HG03097 (cell line): ENCODE measurements around the gene KIF16B.

Experiments used
- ATAC-seq: cut with Tn5 transposase; IDR thresholded peaks from one replicate; pipeline ENCODE4 v1.9.1; 2021; ENCODE audit not compliant: unreplicated experiment, low FRiP score

The KIF16B gene

GRCh38 chr20:16368645-16369292, 204.5 kb downstream of the KIF16B start:
- ATAC-seq = no peak

DNA sequence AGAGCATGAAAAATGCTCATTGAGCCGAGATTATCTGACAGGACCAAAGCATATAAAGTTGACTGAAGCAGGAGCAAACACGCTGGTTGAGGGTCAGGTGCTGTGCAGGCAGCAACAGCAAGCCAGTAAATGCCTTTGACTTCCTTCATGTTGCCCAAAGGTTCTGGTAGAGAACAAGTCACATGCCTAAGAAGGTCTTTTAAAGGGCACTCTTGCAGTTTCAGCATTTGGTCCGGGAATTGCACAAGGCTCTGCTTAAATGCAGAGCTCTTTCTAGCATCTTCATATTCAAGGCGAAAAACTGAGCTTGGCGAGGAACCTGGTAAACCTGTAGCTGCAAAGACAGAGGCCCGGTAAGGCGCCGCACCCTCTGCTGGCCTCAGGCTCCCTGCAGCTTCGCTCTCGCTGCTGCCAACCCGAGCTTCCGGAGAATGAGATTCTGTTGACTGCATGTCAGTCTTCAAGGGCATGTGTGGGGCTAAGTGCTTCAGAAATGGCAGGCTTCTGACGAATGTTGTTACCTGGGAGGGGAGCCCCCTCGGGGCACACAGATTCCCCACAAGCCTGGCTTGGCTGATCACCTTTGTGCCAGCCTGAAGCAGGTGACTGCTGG, 205.2 kb downstream of the KIF16B start:
- no peak for ATAC-seq

DNA sequence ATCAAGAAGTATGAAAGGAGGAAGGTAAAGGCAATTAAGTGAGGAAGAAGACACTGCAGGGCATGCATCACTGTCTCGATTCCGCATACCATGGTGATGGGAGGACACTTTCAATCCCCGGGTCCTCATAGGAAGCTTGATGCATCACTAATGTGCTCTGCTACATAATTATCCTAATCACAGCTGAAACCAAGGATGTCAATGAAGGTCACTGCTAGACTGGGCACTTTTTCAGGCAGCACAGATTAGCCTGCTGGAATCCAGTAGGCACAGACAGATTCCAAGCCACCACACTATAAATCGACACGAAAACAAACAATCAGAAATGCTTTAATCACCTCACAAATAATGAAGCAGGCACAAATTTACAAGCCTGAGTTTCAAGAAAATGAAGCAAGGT, 206.7 kb downstream of the KIF16B start:
- no peak for ATAC-seq

DNA sequence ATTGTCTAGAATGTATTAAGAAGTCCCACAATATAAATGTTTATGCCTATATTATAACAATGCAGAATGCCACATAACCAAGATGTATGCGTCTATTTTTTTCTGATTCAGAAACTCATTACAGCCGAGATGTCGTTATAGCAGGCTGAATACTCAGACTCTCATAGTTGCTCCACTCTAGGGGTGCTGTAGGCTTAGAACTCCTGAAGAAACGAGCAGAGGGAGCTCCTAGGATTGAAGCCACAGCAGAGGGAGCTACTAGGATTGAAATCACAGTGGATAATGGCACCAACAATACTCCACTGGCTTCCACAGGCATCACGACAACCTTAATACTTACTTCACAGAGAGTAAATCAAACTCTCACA, 208.9 kb downstream of the KIF16B start:
- ATAC-seq = no peak

DNA sequence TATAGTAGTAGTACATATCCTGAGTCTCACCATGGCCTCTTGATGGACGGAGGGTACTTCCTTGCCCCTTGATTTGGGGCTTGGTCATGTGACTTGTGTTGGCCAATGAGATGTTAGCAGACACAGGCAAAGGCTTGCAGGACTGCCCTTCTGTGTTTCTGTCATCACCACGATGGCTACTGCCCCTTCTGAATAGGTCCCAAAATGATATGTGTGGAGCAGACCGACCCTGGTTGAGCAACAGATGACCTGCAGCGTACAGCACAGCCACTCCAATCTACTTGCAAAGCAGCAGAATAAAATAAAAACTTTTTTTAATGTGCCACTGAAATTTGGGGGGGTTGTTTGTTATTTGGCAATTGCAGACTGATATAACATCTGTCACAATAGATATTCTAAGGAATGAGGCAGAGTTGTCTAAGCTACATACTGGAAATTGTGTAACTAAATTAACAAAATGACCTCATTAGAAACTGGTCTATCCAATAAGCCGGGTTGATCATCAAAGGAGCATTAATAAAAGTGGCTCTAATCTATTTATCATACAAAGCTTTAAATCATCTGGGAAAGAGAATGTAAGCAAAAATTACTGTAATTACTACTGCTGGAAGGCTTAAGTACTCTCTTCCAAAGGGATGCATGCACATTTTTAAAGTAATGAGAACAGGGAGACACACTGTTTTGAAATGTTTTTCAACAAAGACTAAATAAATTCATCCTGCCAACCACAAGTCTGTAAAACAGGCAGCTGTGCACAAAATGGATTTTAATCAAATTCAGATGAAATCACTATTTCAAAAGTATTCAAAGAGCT, 209.5 kb downstream of the KIF16B start:
- ATAC-seq = no peak

DNA sequence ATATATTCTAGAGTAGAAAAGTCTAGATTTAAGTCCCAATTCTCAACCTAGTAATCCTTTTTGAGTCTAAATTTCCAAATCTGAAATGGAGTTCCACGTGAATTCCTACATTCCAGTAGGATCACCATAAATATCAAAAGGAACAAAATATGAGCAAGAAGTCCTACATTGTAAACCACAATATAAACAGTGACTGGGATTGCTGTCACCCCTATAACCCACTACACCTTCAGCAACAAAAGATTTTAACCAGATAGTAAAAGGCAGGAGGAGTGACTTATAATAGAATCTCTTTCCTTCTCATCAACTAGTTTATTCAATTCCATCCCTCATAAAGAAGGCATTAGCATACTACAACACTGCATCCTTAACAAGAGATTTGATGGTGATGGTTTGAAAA, 210.6 kb downstream of the KIF16B start:
- no peak for ATAC-seq

DNA sequence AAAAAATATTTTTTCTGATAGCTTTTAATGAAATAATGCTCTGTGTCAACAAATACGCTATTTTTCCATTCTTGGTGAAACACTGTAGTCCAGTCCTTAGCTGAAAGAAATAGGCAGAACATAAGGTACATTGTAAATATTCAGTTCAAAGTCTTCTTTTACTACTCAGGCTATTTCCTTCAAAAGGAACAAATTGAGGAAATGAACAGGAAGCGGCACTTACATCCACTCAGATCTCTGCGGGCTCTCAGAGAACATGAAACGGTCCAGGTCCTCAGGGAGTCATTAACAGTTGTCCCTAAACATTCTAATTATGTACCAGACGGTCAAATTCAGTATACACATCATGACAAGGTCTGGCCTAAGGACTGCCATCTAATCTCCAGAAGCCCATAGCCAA, 212.6 kb downstream of the KIF16B start:
- no peak for ATAC-seq

DNA sequence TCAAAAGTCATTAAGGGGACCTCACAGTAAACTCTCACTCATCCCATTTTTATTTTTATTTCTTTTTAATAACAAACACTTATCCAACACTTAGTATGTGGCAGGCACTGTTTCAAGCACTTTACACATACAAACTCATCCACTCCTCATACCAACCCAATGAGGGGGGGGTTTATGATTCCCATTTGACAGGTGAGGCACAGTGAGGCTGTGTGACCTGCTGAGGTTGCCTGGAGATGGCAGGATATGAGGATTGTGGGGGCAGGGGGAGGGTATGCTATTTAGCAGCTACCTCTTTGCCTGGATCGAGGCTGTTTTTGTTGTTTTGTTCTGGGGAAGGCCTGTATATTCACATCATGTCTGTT, 219.8 kb downstream of the KIF16B start:
- no peak for ATAC-seq

DNA sequence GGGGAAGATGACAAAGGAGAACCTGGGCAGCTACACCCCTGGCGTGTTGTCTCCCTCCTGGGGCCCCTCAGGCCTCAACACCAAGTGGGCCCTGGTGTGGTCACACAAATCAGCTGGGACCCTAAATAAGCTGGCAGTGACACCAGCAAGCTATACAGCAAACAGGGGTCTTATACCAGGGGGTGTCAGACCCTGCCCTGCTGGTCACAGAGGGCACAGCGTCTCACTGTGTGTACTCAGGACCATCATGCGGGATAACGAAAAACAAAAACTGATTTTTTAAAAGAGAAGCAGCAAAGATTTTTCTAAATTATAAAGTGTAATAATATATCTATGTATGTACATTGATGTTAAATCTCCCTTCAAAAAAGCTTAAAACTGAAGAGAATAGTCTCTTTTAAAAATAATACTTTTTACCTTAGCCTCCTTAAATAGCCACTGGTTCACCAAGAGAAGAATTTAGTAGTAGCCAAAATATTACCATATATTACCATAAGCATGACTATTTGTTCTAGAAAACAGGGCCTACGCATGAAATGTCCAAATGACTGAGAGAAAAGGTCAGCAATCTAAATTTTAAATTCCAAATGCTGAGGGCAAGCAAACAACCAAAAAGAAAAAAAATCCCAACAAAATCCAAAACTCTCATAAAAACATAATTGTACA, 220.4 kb downstream of the KIF16B start:
- ATAC-seq = no peak

GRCh38 chr20:16352321-16352720, 220.9 kb downstream of the KIF16B start:
- no peak for ATAC-seq

GRCh38 chr20:16351415-16351814, 221.8 kb downstream of the KIF16B start:
- no peak for ATAC-seq

DNA sequence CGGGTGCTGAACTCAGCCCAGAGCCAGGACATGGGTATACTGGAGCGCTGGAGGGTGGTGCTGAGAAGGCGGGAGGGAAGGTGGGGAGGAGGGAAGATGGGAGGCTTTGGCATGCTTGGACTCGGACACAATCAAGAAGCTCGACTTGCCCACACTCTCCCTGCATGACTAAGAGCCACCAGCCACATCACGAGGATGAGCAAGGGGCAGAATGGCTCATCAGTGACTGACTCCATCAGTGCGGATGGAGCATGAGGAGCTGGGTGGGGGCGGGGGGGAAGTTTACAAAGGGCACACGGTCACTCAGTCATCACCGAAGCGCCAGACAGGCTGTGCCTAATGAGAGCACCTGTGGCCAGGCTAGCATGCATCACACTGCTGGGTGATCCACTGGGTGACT, 222.8 kb downstream of the KIF16B start:
- ATAC-seq = no peak

DNA sequence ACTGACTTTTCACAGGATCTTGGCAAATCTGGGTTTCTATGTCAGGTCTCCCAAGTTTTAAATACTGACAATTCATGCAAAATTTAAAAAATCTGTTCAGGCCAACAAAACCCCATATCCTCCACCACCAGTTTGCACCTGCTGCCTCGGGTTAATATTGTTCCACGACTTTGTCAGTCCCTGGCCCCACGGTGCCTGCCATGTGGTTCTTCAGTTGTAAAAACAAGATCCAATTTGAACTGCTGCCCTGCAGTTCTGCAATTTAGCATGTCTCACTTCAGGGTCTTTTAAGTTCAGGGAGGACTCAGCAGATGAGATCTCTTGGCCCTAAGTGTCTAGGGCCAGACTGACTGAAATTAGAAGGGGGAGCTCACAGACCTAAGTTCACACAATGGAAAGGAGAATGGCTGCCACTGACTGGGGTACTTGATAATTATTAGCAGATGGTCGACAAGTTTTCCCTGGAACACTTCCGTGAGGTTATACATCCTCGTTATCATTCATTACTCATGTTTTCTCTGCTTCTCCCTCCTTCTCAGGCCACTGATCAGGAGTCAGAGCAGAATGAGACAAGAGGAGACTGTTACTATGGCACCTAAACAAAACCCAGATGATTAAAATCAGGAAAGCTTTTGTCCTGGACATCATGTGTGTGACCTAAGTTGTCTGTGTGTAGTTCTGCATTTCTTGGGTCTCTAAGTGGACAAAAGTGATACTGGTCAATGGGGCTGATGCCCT, 223.6 kb downstream of the KIF16B start:
- no peak for ATAC-seq

DNA sequence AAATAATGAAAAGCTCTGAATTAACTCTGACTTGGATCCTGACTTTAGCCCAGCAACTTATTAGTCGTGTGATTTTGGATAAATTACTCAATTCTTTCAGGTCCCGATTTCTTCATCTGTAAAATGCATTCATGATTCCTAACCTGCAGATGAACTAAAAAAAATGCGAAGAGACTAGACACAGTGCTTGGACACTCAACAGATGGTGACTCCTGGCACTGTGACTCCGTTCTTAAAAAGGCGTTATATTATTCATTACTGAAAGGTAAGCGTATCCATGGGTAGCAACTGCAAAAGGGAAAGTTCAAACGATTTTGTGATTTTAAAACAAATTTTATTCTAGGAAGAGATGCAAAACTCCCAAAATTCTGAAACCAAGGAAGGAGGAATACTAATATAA, 226.3 kb downstream of the KIF16B start:
- no peak for ATAC-seq

- no peak for ATAC-seq
Measured at GRCh38 chr20:16337707-16338106, 235.5 kb downstream of the KIF16B start.

- ATAC-seq = no peak
Measured at GRCh38 chr20:16327606-16328005, 245.6 kb downstream of the KIF16B start.

DNA sequence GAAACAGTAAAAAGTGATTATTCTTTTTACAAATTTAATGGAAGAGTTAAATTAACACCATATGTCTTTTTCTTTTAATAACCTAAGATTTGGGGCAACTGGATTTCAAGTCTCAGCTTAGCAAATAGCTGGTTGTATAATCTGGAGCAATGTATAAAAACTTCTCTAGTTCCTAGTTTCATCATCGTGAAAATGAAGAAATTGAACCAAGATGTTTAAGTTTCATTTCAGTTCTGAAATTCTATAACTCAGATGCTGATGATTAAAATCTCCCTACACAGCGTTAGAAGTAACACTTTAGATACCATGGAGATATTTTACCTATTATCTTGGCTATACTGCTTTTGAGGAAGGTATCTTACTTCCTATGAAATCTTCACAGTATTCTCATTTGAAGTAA, 252.0 kb downstream of the KIF16B start:
- ATAC-seq = no peak

DNA sequence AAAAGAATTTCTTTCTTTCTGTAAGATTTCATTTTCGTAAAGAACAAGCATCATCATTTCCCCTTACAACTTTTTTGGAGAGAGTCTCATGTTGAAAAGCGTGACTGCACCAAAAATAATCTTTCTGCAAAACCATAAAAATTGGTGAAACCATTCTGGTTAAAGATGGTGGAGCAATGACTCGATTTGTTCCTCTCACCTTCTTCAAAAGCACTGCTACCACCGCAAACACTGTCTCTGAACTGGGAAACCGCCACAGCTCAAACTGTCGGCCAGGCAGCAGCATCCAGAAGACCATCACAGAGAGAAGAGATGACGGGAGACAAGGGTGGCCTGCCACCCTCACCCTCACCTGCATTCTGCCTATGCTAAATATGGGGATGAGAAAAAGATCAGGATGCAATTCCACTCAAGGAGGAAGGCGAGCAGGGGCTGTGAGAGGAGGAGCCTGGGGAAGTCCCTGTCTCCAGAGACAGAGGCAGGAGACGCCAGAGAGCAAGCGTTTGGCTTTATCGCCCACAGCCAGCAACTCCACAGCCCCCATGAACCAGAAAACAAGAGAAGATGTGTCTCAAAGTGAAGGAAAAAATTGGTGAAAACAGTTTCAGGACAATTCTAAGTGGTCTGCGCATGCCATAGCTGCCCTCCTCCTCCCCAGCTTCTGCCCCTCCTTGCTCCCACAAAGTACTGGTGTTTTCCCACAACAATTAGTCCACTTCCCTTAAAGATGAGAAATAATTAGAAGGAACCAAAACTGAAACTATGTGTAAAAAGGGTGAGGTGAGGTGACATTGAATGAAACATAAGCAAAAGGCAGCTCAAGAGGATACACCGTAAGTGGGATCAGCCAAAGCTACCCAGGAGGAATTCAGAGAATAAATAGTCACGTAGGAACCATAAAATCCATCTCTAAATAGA, 255.5 kb downstream of the KIF16B start:
- peak; percentile 39 for ATAC-seq

DNA sequence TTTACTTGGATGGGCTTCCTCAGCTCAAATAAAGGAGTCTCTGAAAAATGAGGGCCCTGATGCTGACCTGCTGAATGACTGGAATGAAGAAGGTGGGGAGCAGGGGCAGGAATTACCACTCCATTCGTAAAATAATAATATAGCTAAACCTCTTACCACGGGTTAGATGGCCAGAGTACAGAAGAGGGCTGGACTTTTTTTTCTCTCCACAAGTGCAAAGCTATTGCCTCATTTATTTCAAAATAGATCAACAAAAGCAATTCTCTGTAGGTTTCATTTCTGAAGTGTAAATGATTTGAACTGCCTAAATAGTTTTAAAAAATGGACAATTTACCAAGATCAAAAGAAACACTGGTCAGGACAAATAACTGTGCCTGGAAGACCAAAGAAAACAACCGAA, 256.7 kb downstream of the KIF16B start:
- ATAC-seq = no peak

GRCh38 chr20:16314748-16315159, 258.5 kb downstream of the KIF16B start:
- no peak for ATAC-seq
